NB4 (cell line): ENCODE results near the gene ASCL2.
"Not testable (repeated sequence)": the region's sequence is repeated elsewhere in the genome, so short reads cannot be mapped to it uniquely, and the experiment has no call there.

Source experiments
- DNase-seq: peaks from one replicate; pipeline ENCODE4 v3.0.0; 2010; ENCODE audit warnings: low read depth
- H3K4me3 ChIP-seq: one replicate; pipeline ENCODE4 v1.5.1; 2011; ENCODE audit warnings: mild to moderate bottlenecking, low read depth, low read length, moderate library complexity
- CTCF ChIP-seq: IDR thresholded peaks from one replicate; pipeline ENCODE4 v1.5.1; 2012; ENCODE audit warnings: low read depth, low read length
- MAX ChIP-seq: IDR thresholded peaks from 2 replicates; pipeline ENCODE4 v1.6.1; 2011; ENCODE audit warnings: low read depth, low read length
- MYC ChIP-seq: IDR thresholded peaks from 2 replicates; pipeline ENCODE4 v1.6.1; 2011; ENCODE audit warnings: low read depth, low read length
- POLR2A ChIP-seq: IDR thresholded peaks from 2 replicates; pipeline ENCODE4 v1.6.1; 2011; ENCODE audit warnings: mild to moderate bottlenecking; ENCODE audit not compliant: insufficient read length; ENCODE audit errors: extremely low read depth

The ASCL2 gene

GRCh38 chr11:2247496-2247895, 22.9 kb downstream of the ASCL2 start:
- DNase-seq: no peak
- no peak overlapping the region for H3K4me3 ChIP-seq
- TF ChIP-seq MYC (no peak), POLR2A (no peak), CTCF (no peak), MAX (no peak)

GRCh38 chr11:2240834-2241233, 29.6 kb downstream of the ASCL2 start:
- no peak for TF ChIP-seq CTCF
- no peak for TF ChIP-seq MYC
- no peak for TF ChIP-seq POLR2A
- TF ChIP-seq MAX: no peak
- DNase-seq: no peak
- no peak overlapping the region for H3K4me3 ChIP-seq

- H3K4me3 ChIP-seq: no peak overlapping the region
- DNase-seq: no peak
- TF ChIP-seq POLR2A (no peak), MAX (no peak), MYC (no peak), CTCF (no peak)
Observed at GRCh38 chr11:2237457-2238238, 32.7 kb downstream of the ASCL2 start.

- not testable (repeated sequence) for H3K4me3 ChIP-seq, DNase-seq
Observed at GRCh38 chr11:2236381-2237134, 33.8 kb downstream of the ASCL2 start.

- DNase-seq: no peak
- TF ChIP-seq POLR2A (no peak), CTCF (no peak), MYC (no peak), MAX (no peak)
- H3K4me3 ChIP-seq: no peak overlapping the region
Observed at GRCh38 chr11:2235588-2236326, 34.6 kb downstream of the ASCL2 start.

GRCh38 chr11:2234963-2235362, 35.4 kb downstream of the ASCL2 start:
- TF ChIP-seq CTCF (no peak), MYC (no peak), POLR2A (no peak)
- no peak overlapping the region for H3K4me3 ChIP-seq
- DNase-seq: no peak
